Activated CD4-positive, alpha-beta T cell treated with anti-CD3 and anti-CD28 coated beads for 36 hours (primary cell): ENCODE measurements around the gene NR2F6. TPM values are rescaled to one million over a fixed set of nuclear protein-coding genes. Genes with fewer than 3 reads are reported as not detected.
"Not testable (repeated sequence)": the region's sequence is repeated elsewhere in the genome, so short reads cannot be mapped to it uniquely, and the experiment has no call there.

Experiments used
- ATAC-seq: fragments of 200-7000 bp; cut with Tn5 transposase; one replicate; pipeline ENCODE4 v1.10.0; 2021; ENCODE audit warnings: mild to moderate bottlenecking, moderate library complexity
- CTCF ChIA-PET: fragments of 350-600 bp; sonication (Branson Sonifier 250); formaldehyde crosslinking; loops from one replicate; lab custom pipeline; 2021; ENCODE audit warnings: antibody characterized with exemption; lab: Charles Lee
- POLR2A ChIA-PET: fragments of 350-600 bp; sonication (Branson Sonifier 250); formaldehyde crosslinking; loops from one replicate; lab custom pipeline; 2021; ENCODE audit warnings: antibody characterized with exemption, inconsistent platforms; lab: Charles Lee
- DNase-seq: peaks from one replicate; pipeline ENCODE4 v3.0.0-alpha.2; 2020
- H3K27ac Mint-ChIP-seq: one replicate; pipeline ENCODE4 v1.8.0; 2021; ENCODE audit warnings: mixed read lengths
- H3K27me3 Mint-ChIP-seq: one replicate; pipeline ENCODE4 v1.8.0; 2021; ENCODE audit warnings: mixed read lengths
- H3K36me3 Mint-ChIP-seq: one replicate; pipeline ENCODE4 v1.8.0; 2021; ENCODE audit warnings: low read depth, mixed read lengths
- H3K4me1 Mint-ChIP-seq: one replicate; pipeline ENCODE4 v1.8.0; 2021; ENCODE audit warnings: mixed read lengths
- H3K4me3 Mint-ChIP-seq: one replicate; pipeline ENCODE4 v1.8.0; 2021; ENCODE audit warnings: mild to moderate bottlenecking, moderate library complexity, mixed read lengths
- H3K9me3 Mint-ChIP-seq: one replicate; pipeline ENCODE4 v1.8.0; 2021; ENCODE audit warnings: low read depth, mixed read lengths
- intact Hi-C, 2 experiments: fragments of 100-400 bp; cut with DNase I in 1 of 2; cut with micrococcal nuclease in 1 of 2; formaldehyde crosslinking; loops; one replicate each; pipeline versions ENCODE4 v1.14.2 to v1.15.1; 2022 to 2024; cut with DNase I, micrococcal nuclease
- total RNA-seq, 2 experiments: library from RNA; stranded (reverse); gene quantifications; one replicate each; pipeline ENCODE4 v1.2.3, GENCODE V29; 2021

The NR2F6 gene
- total RNA-seq, 2 experiments from 2014 or later, result 7.4 to 7.9 TPM

DNA sequence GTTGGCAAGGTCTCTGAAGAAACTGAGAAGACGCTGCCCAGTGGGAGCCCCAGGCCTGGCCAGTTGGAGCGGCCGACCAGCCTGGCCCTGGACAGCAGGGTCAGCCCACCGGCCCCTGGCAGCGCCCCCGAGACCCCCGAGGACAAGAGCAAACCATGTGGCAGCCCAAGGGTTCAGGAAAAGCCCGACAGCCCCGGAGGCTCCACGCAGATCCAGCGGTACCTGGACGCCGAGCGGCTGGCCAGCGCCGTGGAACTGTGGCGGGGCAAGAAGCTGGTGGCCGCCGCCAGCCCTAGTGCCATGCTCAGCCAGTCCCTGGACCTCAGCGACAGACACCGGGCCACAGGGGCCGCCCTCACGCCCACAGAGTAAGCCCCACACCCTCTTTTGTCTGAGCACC lies 50.6 kb downstream of the NR2F6 start:
- ChIA-PET CTCF (interaction anchor here (0.6 kb wide), 1 partner anchor 65 kb away, joined by 3 read pairs; no protein-coding TSS in a partner anchor), POLR2A (no interaction called here)
- Mint-ChIP-seq H3K4me1 (no peaks in the 10 kb centered on the region), H3K9me3 (no peaks in the 10 kb centered on the region), H3K4me3 (no peak overlapping the region), H3K27ac (no peak overlapping the region), H3K27me3 (no peaks in the 10 kb centered on the region), H3K36me3 (peaks cover 34% of the 10 kb centered on the region)
- DNase-seq, result no peak
- ATAC-seq, result no peak
- intact Hi-C loops, result no loop called here

DNA sequence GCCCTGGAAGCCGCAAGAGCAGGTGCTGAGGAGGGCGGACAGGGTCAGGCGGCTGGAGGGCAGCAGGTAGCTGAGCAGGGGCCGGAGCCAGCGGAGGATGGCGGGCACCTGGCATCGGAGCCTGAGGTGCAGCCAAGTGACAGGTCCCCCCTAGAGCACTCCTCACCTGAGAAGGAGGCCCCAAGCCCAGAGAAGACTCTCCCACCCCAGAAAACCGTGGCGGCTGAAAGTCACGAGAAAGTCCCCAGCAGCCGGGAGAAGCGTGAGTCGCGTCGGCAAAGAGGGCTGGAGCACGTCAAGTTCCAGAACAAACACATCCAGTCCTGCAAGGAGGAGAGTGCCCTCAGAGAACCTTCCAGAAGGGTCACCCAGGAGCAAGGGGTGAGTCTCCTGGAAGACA lies 51.1 kb downstream of the NR2F6 start:
- Mint-ChIP-seq H3K36me3 (peaks cover 35% of the 10 kb centered on the region), H3K27me3 (no peaks in the 10 kb centered on the region), H3K9me3 (no peaks in the 10 kb centered on the region), H3K27ac (no peak overlapping the region), H3K4me1 (no peaks in the 10 kb centered on the region), H3K4me3 (no peak overlapping the region)
- intact Hi-C loops, result no loop called here
- CTCF ChIA-PET, result no interaction called here
- no peak for DNase-seq
- ATAC-seq, result no peak
- POLR2A ChIA-PET, result no interaction called here

DNA sequence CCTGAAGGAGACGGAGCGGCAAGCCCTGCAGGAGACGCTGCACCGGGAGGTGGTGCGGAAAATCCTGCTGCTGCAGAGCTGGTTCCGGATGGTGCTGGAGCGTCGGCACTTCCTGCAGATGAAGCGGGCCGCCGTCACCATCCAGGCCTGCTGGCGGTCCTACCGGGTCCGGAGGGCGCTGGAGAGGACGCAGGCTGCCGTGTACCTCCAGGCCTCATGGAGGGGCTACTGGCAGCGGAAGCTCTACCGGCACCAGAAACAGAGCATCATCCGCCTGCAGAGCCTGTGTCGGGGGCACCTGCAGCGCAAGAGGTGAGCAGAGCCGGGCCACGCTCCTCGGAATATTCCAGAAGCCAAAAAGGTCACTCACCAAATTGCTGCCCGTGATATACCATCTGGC lies 53.0 kb downstream of the NR2F6 start:
- POLR2A ChIA-PET, result no interaction called here
- H3K4me3 Mint-ChIP-seq, result no peak overlapping the region
- no peaks in the 10 kb centered on the region for H3K9me3 Mint-ChIP-seq
- ATAC-seq (no peak), DNase-seq (no peak)
- no peak overlapping the region for H3K27ac Mint-ChIP-seq
- no peaks in the 10 kb centered on the region for H3K4me1 Mint-ChIP-seq
- H3K27me3 Mint-ChIP-seq, result no peaks in the 10 kb centered on the region
- peaks cover 33% of the 10 kb centered on the region for H3K36me3 Mint-ChIP-seq
- intact Hi-C loops, result no loop called here
- CTCF ChIA-PET, result no interaction called here

DNA sequence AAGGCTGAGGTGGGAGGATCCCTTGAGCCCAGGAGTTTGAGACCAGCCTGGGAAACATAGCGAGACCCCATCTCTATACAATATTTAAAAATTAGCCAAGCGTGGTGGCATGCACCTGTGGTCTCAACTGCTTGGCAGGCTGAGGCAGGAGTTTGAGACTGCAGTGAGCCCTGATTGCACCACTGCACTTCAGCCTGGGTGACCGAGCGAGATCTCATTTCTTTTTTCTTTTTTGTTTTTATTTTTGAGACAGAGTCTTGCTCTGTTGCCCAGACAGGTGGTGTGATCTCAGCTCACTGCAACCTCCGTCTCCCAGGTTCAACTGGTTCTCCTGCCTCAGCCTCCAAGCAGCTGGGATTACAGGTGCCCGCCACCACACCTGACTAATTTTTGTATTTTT lies 54.0 kb downstream of the NR2F6 start:
- H3K4me1 Mint-ChIP-seq, H3K4me3 Mint-ChIP-seq, H3K27me3 Mint-ChIP-seq, ATAC-seq, DNase-seq, POLR2A ChIA-PET, H3K27ac Mint-ChIP-seq, intact Hi-C loops, H3K9me3 Mint-ChIP-seq, CTCF ChIA-PET: not testable (repeated sequence)
- peaks cover 37% of the 10 kb centered on the region for H3K36me3 Mint-ChIP-seq

DNA sequence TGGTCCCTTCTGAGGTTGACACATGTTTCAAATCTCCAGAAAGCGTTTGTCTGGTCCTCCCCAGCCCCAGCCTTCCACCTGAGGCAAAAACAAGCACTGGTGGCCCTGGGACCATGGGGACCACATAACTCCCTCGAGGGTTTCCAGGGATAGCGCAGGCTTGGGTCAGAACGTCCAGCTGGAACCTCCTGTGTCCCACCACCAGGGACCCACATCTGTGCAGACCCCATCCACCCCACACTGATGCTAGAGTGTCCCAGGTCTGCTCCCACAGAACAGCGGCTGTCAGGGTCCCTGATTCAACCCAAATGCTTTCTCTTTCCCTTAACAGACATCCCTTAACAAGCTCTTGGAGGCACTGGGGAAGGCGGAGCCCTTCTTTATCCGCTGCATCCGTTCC lies 60.1 kb downstream of the NR2F6 start:
- intact Hi-C loops, result no loop called here
- no peaks in the 10 kb centered on the region for H3K27me3 Mint-ChIP-seq
- ChIA-PET POLR2A (no interaction called here), CTCF (no interaction called here)
- DNase-seq (no peak), ATAC-seq (no peak)
- H3K9me3 Mint-ChIP-seq, result no peaks in the 10 kb centered on the region
- H3K4me1 Mint-ChIP-seq, result peaks cover 22% of the 10 kb centered on the region
- no peak overlapping the region for H3K4me3 Mint-ChIP-seq
- H3K36me3 Mint-ChIP-seq, result peaks cover 27% of the 10 kb centered on the region
- H3K27ac Mint-ChIP-seq, result no peak overlapping the region

DNA sequence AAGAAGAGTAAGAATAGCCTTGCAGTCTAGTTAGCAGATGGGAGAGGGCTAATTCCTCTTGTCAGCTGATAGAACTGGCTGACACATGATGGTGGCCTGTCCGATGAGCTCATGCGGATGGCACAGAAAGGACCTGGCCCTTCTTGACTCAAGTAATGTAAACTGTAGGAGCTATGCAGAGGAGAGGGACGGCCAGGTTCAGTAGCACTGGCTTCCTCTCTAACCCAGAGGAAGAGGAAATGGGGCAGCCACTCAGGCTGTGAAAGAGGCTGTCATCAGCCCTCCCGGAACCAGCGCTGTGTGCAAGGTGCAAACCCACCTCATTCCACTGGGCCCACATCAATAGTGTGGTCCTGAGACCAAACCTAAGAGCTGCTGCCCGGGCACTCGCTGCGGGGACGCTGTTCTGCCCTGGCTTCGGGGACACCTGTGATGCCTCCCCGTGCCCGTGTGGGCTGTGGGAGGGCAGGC lies 61.3 kb downstream of the NR2F6 start:
- peak overlapping the region; percentile 89 for H3K27ac Mint-ChIP-seq
- intact Hi-C loops, result loop anchor here (1.0 to 5.0 kb wide), 2 partner anchors 31 to 117 kb away; partner anchors contain the start of gene USE1 (in 1 of the 2)
- no peaks in the 10 kb centered on the region for H3K9me3 Mint-ChIP-seq
- POLR2A ChIA-PET, result interaction anchor here (0.6 to 0.7 kb wide), 3 partner anchors 42 to 522 kb away, joined by 3 to 6 read pairs (median 3); partner anchors contain the start of gene OCEL1
- CTCF ChIA-PET, result interaction anchor here (0.6 to 1.5 kb wide), 8 partner anchors 10 to 1497 kb away, joined by 3 to 5 read pairs (median 4); no protein-coding TSS in a partner anchor
- peak overlapping the region; percentile 59 for H3K4me3 Mint-ChIP-seq
- peaks cover 22% of the 10 kb centered on the region for H3K4me1 Mint-ChIP-seq
- DNase-seq, result peak; percentile 60
- ATAC-seq, result peak; percentile 82
- no peaks in the 10 kb centered on the region for H3K27me3 Mint-ChIP-seq
- peaks cover 26% of the 10 kb centered on the region for H3K36me3 Mint-ChIP-seq

DNA sequence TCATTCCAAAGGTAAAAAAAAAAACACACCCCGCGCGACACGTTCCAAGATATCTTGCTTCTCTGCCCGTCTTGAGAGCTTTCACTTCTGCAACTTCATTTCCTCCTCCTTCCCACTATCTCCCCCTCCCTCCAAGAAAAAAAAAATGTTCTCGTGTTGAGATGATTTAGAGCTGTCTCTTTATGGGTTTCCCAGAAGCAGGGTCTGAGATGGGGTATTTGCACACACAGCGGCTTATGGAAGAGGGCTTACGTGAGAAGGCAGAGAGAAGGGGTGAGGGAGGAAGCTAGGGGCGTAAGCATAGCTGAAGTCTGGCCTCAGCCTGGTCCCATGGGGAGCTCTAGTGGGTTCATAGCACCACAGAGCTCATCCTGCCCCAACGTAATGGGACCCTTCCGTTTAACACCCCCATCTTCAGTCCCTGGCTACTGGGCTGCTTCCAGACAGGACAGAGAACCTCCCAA lies 61.8 kb downstream of the NR2F6 start:
- ATAC-seq (peak; percentile 60), DNase-seq (peak; percentile 33)
- Mint-ChIP-seq H3K36me3 (peaks cover 22% of the 10 kb centered on the region), H3K27ac (peak overlapping the region; percentile 89), H3K27me3 (no peaks in the 10 kb centered on the region), H3K4me1 (peaks cover 22% of the 10 kb centered on the region), H3K9me3 (no peaks in the 10 kb centered on the region), H3K4me3 (peak overlapping the region; percentile 59)
- CTCF ChIA-PET, result interaction anchor here (0.6 to 1.5 kb wide), 11 partner anchors 10 to 927 kb away, joined by 3 to 5 read pairs (median 4); no protein-coding TSS in a partner anchor
- POLR2A ChIA-PET, result interaction anchor here (0.6 to 0.7 kb wide), 3 partner anchors 42 to 522 kb away, joined by 3 to 6 read pairs (median 3); partner anchors contain the start of gene OCEL1
- intact Hi-C loops, result loop anchor here (1.0 to 5.0 kb wide), 2 partner anchors 31 to 117 kb away; partner anchors contain the start of gene USE1 (in 1 of the 2)

DNA sequence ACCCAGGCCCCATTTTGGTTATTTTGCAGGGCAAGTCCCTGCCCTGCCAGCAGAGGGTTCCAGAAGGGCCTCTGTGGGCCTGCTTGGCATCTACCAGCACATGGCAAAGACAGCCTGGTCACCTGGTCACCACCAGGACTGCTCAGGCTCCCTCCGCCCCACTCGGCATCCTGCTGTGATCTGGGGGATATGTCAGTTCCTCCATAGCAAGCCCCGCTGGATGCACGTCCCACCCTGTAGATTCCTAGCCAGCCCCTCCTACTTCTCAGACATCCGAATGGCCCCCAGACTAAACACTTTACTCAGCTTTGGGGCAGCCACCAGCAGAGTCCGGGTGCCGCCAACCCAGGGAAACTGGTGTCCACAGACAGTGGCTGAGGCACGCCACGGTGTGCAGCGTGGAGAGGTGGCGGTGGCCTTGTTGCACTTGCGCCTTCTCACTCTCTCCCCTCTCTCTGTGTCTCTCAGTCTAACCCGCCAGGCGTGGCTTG lies 62.4 kb downstream of the NR2F6 start:
- Mint-ChIP-seq H3K27me3 (no peaks in the 10 kb centered on the region), H3K36me3 (peaks cover 23% of the 10 kb centered on the region), H3K9me3 (no peaks in the 10 kb centered on the region), H3K4me1 (peaks cover 22% of the 10 kb centered on the region), H3K27ac (peak overlapping the region; percentile 89), H3K4me3 (peak overlapping the region; percentile 59)
- intact Hi-C loops, result loop anchor here in 1 of 2 experiments (5.0 kb wide), 1 partner anchor 116 kb away; no protein-coding TSS in a partner anchor
- DNase-seq (peak; percentile 50), ATAC-seq (peak; percentile 45)
- ChIA-PET POLR2A (interaction anchor here (0.6 to 0.7 kb wide), 3 partner anchors 58 to 985 kb away, joined by 3 to 4 read pairs (median 3); partner anchors contain the start of genes AP1M1 and ARRDC2), CTCF (interaction anchor here (0.6 to 1.5 kb wide), 7 partner anchors 9 to 500 kb away, joined by 3 to 5 read pairs (median 4); no protein-coding TSS in a partner anchor)

Other genes with a start within 250 kb of the NR2F6 start
- gene CPAMD8, start 219.1 kb downstream of the NR2F6 start, total RNA-seq, result under 1 TPM; 0.11 to 0.41 TPM
- 10 to 100 TPM; 32.6 to 41.7 TPM for gene HAUS8, start 170.5 kb downstream of the NR2F6 start, total RNA-seq
- gene MYO9B, start 170.1 kb downstream of the NR2F6 start, total RNA-seq, result 10 to 100 TPM; 90.3 to 98.5 TPM
- 10 to 100 TPM; 22.6 to 24.5 TPM for gene USE1, start 30.6 kb downstream of the NR2F6 start, total RNA-seq
- gene OCEL1, start 19.7 kb downstream of the NR2F6 start, total RNA-seq, result 10 to 100 TPM; 10.9 to 11.7 TPM
- gene USHBP1, start 18.8 kb upstream of the NR2F6 start, total RNA-seq, result under 1 TPM in 1 of 2 experiments, not detected in 1; 0.11 TPM
- gene BABAM1, start 21.5 kb upstream of the NR2F6 start, total RNA-seq, result 100 to 1,000 TPM; 109 to 132 TPM
- gene ANKLE1, start 36.0 kb upstream of the NR2F6 start, total RNA-seq, result 1 to 10 TPM; 2.9 to 3.1 TPM
- gene ABHD8, start 57.5 kb upstream of the NR2F6 start, total RNA-seq, result 1 to 10 TPM; 6.1 to 8.0 TPM
- 10 to 100 TPM; 72.0 to 88.6 TPM for gene MRPL34, start 60.0 kb upstream of the NR2F6 start, total RNA-seq
- gene DDA1, start 63.6 kb upstream of the NR2F6 start, total RNA-seq, result 10 to 100 TPM; 26.2 to 39.6 TPM
- gene ANO8, start 88.9 kb upstream of the NR2F6 start, total RNA-seq, result 1 to 10 TPM; 4.2 to 4.8 TPM
- 10 to 100 TPM; 37.3 to 39.8 TPM for gene GTPBP3, start 91.6 kb upstream of the NR2F6 start, total RNA-seq
- not detected for gene PLVAP, start 131.4 kb upstream of the NR2F6 start, total RNA-seq
- 1 to 10 TPM in 1 of 2 experiments, under 1 TPM in 1; 0.97 to 1.6 TPM for gene CCDC194, start 148.3 kb upstream of the NR2F6 start, total RNA-seq
- 10 to 100 TPM; 62.0 to 70.7 TPM for gene BST2, start 159.7 kb upstream of the NR2F6 start, total RNA-seq
- gene MVB12A, start 174.1 kb upstream of the NR2F6 start, total RNA-seq, result 10 to 100 TPM; 27.6 to 32.6 TPM
- gene TMEM221, start 202.7 kb upstream of the NR2F6 start, total RNA-seq, result not detected
- not detected for gene NXNL1, start 215.0 kb upstream of the NR2F6 start, total RNA-seq
- gene SLC27A1, start 224.6 kb upstream of the NR2F6 start, total RNA-seq, result 1 to 10 TPM; 2.2 to 2.7 TPM